Measurements from ENCODE around the gene TTC13.

Gene TTC13

GRCh38 chr1:230869500-230869899 is 109.2 kb downstream of the TTC13 start:
- no peaks in the 10 kb centered on the region for H3K36me3 Mint-ChIP-seq
- CTCF ChIA-PET, result no interaction called here
- H3K4me1 Mint-ChIP-seq, result peaks cover 15% of the 10 kb centered on the region
- DNase-seq, result no peak
- no peak overlapping the region for H3K27ac Mint-ChIP-seq
- H3K27me3 Mint-ChIP-seq, result peaks cover 61% of the 10 kb centered on the region
- no peaks in the 10 kb centered on the region for H3K9me3 Mint-ChIP-seq
- H3K4me3 Mint-ChIP-seq, result peak overlapping the region; percentile 37

GRCh38 chr1:230868736-230869385 is 109.8 kb downstream of the TTC13 start:
- peak overlapping the region; percentile 77 for H3K4me3 Mint-ChIP-seq
- no peaks in the 10 kb centered on the region for H3K36me3 Mint-ChIP-seq
- CTCF ChIA-PET, result no interaction called here
- no peak overlapping the region for H3K27ac Mint-ChIP-seq
- no peaks in the 10 kb centered on the region for H3K9me3 Mint-ChIP-seq
- no peak for DNase-seq
- H3K27me3 Mint-ChIP-seq, result peaks cover 59% of the 10 kb centered on the region
- H3K4me1 Mint-ChIP-seq, result peaks cover 15% of the 10 kb centered on the region

DNA sequence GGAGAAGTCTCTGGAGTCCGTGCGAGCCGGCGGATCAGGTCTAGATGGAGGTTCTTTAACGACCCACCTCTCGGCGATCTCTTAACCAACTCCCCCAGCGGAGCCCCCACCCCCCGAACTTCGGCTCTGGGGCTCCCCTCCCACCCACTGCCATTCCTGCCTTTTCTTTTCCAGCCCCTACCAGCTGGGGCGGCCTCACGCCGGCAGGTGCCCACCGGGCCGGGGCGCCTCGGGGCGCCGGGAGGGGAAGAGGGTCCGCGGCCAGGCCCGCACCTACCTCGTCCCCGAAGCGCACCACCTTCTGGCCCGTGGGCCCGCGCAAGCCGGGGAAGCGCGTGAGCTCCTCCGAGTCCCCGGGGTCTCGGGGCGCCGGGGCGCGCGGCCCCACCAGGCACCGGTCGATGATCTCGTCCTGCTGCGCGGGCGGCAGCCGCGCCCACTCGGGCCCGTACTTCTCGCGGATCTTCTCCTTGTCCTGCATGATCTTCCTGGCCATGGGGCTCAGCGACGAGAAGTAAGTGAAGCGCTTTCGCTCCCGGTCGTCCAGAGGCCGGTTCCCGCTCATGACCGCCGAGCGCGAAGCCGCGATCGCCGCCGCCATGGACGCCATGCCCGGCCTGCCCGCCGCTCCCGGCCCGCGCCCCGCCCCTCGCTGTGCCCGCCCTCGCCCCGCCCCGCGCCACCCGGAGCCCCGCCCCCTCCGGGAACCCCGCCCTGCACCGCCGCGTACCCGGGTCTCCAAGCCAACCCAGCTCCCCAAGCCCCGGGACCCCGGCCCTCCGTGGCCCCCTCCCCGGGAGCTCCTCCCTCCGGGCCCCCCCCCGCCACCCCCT is 110.5 kb downstream of the TTC13 start, which contains the start of gene C1orf198:
Gene C1orf198, minus strand, starts transcription at position 619 of the 833 bp plus-strand sequence. Its CDS starts 9 bp downstream, at position 610.
- no peak within 1 kb of the TSS for H3K27ac Mint-ChIP-seq
- peak; percentile 81 for DNase-seq
- no peaks in the 10 kb centered on the region for H3K9me3 Mint-ChIP-seq
- H3K27me3 Mint-ChIP-seq, result peaks cover 59% of the 10 kb centered on the region
- H3K4me3 Mint-ChIP-seq, result peak within 1 kb of the TSS; percentile 80
- CTCF ChIA-PET, result no interaction called here
- H3K36me3 Mint-ChIP-seq, result no peaks in the 10 kb centered on the region
- H3K4me1 Mint-ChIP-seq, result peaks cover 19% of the 10 kb centered on the region

- Mint-ChIP-seq H3K9me3 (no peaks in the 10 kb centered on the region), H3K27ac (no peak overlapping the region), H3K4me1 (peaks cover 21% of the 10 kb centered on the region), H3K36me3 (no peaks in the 10 kb centered on the region), H3K27me3 (peaks cover 54% of the 10 kb centered on the region), H3K4me3 (peak overlapping the region; percentile 80)
- no peak for DNase-seq
- CTCF ChIA-PET, result no interaction called here
Observed at GRCh38 chr1:230867101-230867902, 111.4 kb downstream of the TTC13 start.

- no peak overlapping the region for H3K27ac Mint-ChIP-seq
- peak overlapping the region; percentile 27 for H3K4me3 Mint-ChIP-seq
- CTCF ChIA-PET, result no interaction called here
- H3K9me3 Mint-ChIP-seq, result no peaks in the 10 kb centered on the region
- H3K36me3 Mint-ChIP-seq, result no peaks in the 10 kb centered on the region
- peaks cover 21% of the 10 kb centered on the region for H3K4me1 Mint-ChIP-seq
- peaks cover 46% of the 10 kb centered on the region for H3K27me3 Mint-ChIP-seq
- no peak for DNase-seq
Observed at GRCh38 chr1:230866171-230867070, 112.2 kb downstream of the TTC13 start.

DNA sequence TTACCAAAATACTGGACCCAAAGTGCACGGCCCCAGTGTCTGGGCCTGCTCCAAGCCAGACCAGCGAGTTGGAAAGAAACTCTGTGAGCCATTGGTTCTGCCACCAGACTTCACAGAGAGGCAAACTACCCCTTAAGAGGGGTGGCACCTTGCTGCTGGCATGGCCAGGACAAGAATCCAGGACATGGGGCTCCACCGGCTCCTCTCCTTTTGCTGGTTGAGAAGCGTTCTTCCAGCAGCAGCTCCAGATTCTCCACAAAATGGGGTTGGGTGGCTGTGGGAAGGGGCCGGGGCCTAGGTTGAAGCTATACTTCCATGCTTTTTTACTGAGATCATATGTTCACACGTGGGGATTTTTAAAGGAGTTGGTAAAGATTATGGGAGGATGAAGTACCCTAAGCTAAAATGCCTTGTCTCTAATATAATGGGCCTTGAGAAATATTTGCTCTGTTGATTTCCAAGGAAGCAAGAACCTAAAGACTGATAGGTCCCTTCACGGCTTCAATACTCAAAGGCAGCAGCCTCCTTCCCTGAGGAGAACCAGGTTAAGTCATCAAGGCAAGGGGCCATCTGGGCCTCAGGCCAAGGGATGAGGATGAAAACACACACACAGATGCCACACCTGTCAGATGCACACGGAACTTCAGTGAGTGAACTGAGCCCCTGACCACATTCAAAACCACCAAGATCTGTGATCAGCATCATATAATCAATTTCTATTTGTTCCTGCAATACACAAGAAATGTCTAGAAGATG is 113.4 kb downstream of the TTC13 start:
- no peak for DNase-seq
- H3K27ac Mint-ChIP-seq, result no peak overlapping the region
- no peaks in the 10 kb centered on the region for H3K36me3 Mint-ChIP-seq
- peaks cover 35% of the 10 kb centered on the region for H3K27me3 Mint-ChIP-seq
- no peak overlapping the region for H3K4me3 Mint-ChIP-seq
- CTCF ChIA-PET, result no interaction called here
- H3K4me1 Mint-ChIP-seq, result peaks cover 21% of the 10 kb centered on the region
- no peaks in the 10 kb centered on the region for H3K9me3 Mint-ChIP-seq

- no peak for DNase-seq
- Mint-ChIP-seq H3K36me3 (no peaks in the 10 kb centered on the region), H3K9me3 (no peaks in the 10 kb centered on the region), H3K27me3 (peaks cover 27% of the 10 kb centered on the region), H3K4me3 (no peak overlapping the region), H3K4me1 (peaks cover 20% of the 10 kb centered on the region), H3K27ac (no peak overlapping the region)
- CTCF ChIA-PET, result no interaction called here
Observed at GRCh38 chr1:230864441-230864840, 114.2 kb downstream of the TTC13 start.

- no peak for DNase-seq
- Mint-ChIP-seq H3K4me3 (no peak overlapping the region), H3K36me3 (no peaks in the 10 kb centered on the region), H3K4me1 (peaks cover 14% of the 10 kb centered on the region), H3K27ac (no peak overlapping the region), H3K9me3 (no peaks in the 10 kb centered on the region), H3K27me3 (peaks cover 17% of the 10 kb centered on the region)
- CTCF ChIA-PET, result no interaction called here
Observed at GRCh38 chr1:230863449-230863848, 115.2 kb downstream of the TTC13 start.

- no peak for DNase-seq
Observed at GRCh38 chr1:230861970-230862595, 116.6 kb downstream of the TTC13 start.

DNA sequence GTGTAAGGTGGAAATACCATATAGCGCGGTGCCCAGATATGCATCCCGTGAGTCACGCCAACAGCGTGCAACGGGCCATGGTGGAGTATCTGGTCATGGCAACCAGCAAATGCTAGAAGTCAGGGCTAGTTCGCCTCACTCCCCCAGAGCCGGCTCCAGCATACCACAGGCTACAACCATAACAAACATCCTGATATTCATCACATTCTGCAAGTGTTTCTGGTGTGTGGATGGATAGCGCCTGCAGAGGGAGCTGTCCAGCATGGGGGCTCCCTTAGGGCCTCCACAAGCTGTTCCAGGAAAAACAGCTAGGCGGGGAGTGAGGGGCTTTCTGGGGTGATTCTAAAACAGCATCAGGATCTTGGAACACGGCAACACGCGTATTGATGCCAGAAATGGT is 117.2 kb downstream of the TTC13 start:
- Mint-ChIP-seq H3K27ac (no peak overlapping the region), H3K27me3 (no peaks in the 10 kb centered on the region), H3K36me3 (no peaks in the 10 kb centered on the region), H3K4me3 (no peak overlapping the region), H3K4me1 (peaks cover 6% of the 10 kb centered on the region), H3K9me3 (no peaks in the 10 kb centered on the region)
- CTCF ChIA-PET, result interaction anchor here (0.6 kb wide), 1 partner anchor 55 kb away, joined by 3 read pairs; no protein-coding TSS in a partner anchor
- DNase-seq, result no peak

More at GRCh38 chr1:230861970-230862595, 116.6 kb downstream of the TTC13 start:
- CTCF ChIA-PET, result interaction anchor here (0.6 kb wide), 1 partner anchor 54 kb away, joined by 3 read pairs; no protein-coding TSS in a partner anchor
- Mint-ChIP-seq H3K4me3 (no peak overlapping the region), H3K27ac (no peak overlapping the region), H3K4me1 (peaks cover 10% of the 10 kb centered on the region), H3K36me3 (no peaks in the 10 kb centered on the region), H3K27me3 (peaks cover 4% of the 10 kb centered on the region), H3K9me3 (no peaks in the 10 kb centered on the region)

DNA sequence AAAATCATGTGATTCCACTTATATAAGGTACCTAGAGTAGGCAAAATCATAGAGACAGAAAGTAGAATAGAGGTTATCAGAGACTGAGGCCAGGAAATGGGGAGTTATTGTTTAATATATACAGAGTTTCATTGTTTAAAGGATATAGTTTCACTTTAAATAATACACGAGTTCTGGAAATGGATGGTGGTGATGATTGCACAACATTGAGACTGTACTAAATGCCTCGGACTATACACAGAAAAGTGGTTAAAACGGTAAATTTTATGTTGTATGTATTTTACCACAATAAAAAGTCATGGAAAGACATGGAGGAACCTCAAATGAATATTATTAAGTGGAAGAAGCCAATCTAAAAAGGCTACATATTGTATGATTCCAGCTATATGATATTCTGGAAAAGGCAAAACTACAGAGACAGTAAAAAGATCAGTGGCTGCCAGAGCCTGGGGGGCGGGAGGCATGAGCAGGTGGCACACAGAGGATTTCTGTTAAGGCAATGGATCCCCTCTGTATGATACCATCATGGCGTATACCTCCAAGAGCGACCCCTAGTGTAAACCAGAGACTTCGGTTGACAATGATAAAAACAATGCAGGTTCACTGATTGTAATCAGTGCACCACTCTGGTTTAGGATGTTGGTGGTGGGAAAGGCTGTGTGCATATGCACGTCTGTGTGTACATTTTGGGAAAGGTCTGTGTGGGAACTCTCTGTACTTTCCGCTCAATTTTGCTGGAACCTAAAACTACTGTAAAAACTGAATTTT is 117.9 kb downstream of the TTC13 start:
- Mint-ChIP-seq H3K27ac (no peak overlapping the region), H3K27me3 (no peaks in the 10 kb centered on the region), H3K36me3 (no peaks in the 10 kb centered on the region), H3K9me3 (no peaks in the 10 kb centered on the region), H3K4me3 (no peak overlapping the region), H3K4me1 (peaks cover 6% of the 10 kb centered on the region)
- DNase-seq, result no peak
- CTCF ChIA-PET, result no interaction called here

Data from activated naive CD4-positive, alpha-beta T cell treated with anti-CD3 and anti-CD28 coated beads, Interleukin-2, amount 10 ng/mL, durations not matched to agents 7 days and 5 days (primary cell).